ENCODE data around the gene TMEM178B. TPM values are rescaled to one million over a fixed set of nuclear protein-coding genes. Genes with fewer than 3 reads are reported as not detected.

Gene TMEM178B
- polyA plus RNA-seq, 1 experiment, result 0.01 TPM

- CTCF ChIA-PET, result no interaction called here
- peaks cover 13% of the 10 kb centered on the region for H3K9me3 ChIP-seq (ENCODE audit: control insufficient read depth, insufficient read depth, low read length)
- no peak for DNase-seq (ENCODE audit: low read depth, low spot score)
- H3K27me3 ChIP-seq (ENCODE audit: control insufficient read depth, insufficient read depth, low read length), result no peaks in the 10 kb centered on the region
- H3K27ac ChIP-seq (ENCODE audit: low read depth, low read length), result no peak overlapping the region
- no peak for TF ChIP-seq CTCF (IDR thresholded peaks at IDR 0.05; ENCODE audit: low read depth, low read length)
- POLR2A ChIA-PET, result no interaction called here
- no peak overlapping the region for H3K4me3 ChIP-seq (ENCODE audit: low read depth, low read length)
These were observed 126.6 kb downstream of the TMEM178B start for GRCh38 chr7:141200191-141201108.

GRCh38 chr7:141201145-141201885 is 127.5 kb downstream of the TMEM178B start:
- no peak for DNase-seq (ENCODE audit: low read depth, low spot score)
- no peak overlapping the region for H3K4me3 ChIP-seq (ENCODE audit: low read depth, low read length)
- peaks cover 16% of the 10 kb centered on the region for H3K9me3 ChIP-seq (ENCODE audit: control insufficient read depth, insufficient read depth, low read length)
- no peak for TF ChIP-seq CTCF (IDR thresholded peaks at IDR 0.05; ENCODE audit: low read depth, low read length)
- H3K27ac ChIP-seq (ENCODE audit: low read depth, low read length), result no peak overlapping the region
- H3K27me3 ChIP-seq (ENCODE audit: control insufficient read depth, insufficient read depth, low read length), result no peaks in the 10 kb centered on the region
- POLR2A ChIA-PET, result no interaction called here
- CTCF ChIA-PET, result no interaction called here

- H3K27ac ChIP-seq (ENCODE audit: low read depth, low read length), result no peak overlapping the region
- ChIA-PET POLR2A (no interaction called here), CTCF (no interaction called here)
- peaks cover 18% of the 10 kb centered on the region for H3K9me3 ChIP-seq (ENCODE audit: control insufficient read depth, insufficient read depth, low read length)
- DNase-seq (ENCODE audit: low read depth, low spot score), result no peak
- no peak for TF ChIP-seq CTCF (IDR thresholded peaks at IDR 0.05; ENCODE audit: low read depth, low read length)
- no peaks in the 10 kb centered on the region for H3K27me3 ChIP-seq (ENCODE audit: control insufficient read depth, insufficient read depth, low read length)
- no peak overlapping the region for H3K4me3 ChIP-seq (ENCODE audit: low read depth, low read length)
These were observed 128.7 kb downstream of the TMEM178B start for GRCh38 chr7:141202535-141202934.

GRCh38 chr7:141203177-141203576 is 129.3 kb downstream of the TMEM178B start:
- Histone ChIP-seq H3K27me3 (ENCODE audit: control insufficient read depth, insufficient read depth, low read length) (no peaks in the 10 kb centered on the region), H3K27ac (ENCODE audit: low read depth, low read length) (no peak overlapping the region), H3K9me3 (ENCODE audit: control insufficient read depth, insufficient read depth, low read length) (peaks cover 15% of the 10 kb centered on the region), H3K4me3 (ENCODE audit: low read depth, low read length) (no peak overlapping the region)
- DNase-seq (ENCODE audit: low read depth, low spot score), result no peak
- POLR2A ChIA-PET, result no interaction called here
- TF ChIP-seq CTCF (IDR thresholded peaks at IDR 0.05; ENCODE audit: low read depth, low read length), result no peak
- CTCF ChIA-PET, result no interaction called here

GRCh38 chr7:141203586-141203985 is 129.7 kb downstream of the TMEM178B start:
- H3K4me3 ChIP-seq (ENCODE audit: low read depth, low read length), result no peak overlapping the region
- DNase-seq (ENCODE audit: low read depth, low spot score), result no peak
- no peak overlapping the region for H3K27ac ChIP-seq (ENCODE audit: low read depth, low read length)
- H3K9me3 ChIP-seq (ENCODE audit: control insufficient read depth, insufficient read depth, low read length), result peaks cover 17% of the 10 kb centered on the region
- POLR2A ChIA-PET, result no interaction called here
- H3K27me3 ChIP-seq (ENCODE audit: control insufficient read depth, insufficient read depth, low read length), result no peaks in the 10 kb centered on the region
- CTCF ChIA-PET, result no interaction called here
- no peak for TF ChIP-seq CTCF (IDR thresholded peaks at IDR 0.05; ENCODE audit: low read depth, low read length)
